ENCODE results near the gene MYH16.
"Not testable (repeated sequence)": the region's sequence is repeated elsewhere in the genome, so short reads cannot be mapped to it uniquely, and the experiment has no call there.

Gene MYH16

DNA sequence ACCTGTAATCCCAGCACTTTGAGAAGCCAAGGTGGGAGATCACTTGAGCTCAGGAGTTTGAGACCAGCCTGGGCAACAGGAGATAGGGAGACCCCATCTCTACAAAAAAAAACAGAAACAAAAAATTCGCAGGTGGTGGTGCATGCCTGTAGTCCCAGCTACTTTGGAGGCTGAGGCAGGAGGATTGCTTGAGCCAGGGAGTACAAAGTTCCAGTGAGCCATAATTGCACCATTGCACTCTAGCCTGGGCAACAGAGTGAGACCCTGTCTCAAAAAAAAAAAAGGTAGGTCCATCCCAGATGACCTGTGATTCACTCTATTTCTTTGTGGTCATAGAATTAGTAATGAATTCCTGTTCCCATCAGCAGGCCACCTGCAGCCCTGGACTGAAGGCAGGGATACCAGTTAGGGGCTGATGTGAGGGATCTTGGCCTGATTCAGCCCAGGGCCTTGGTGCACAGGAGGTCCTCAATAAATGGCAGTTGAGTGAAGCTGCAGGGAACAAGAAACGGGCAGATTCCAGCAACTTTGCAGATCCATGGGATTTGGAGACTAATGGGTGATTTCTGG, at the start of gene MYH16:
Gene MYH16, plus strand, starts transcription at position 364 of the 570 bp plus-strand sequence.
- DNase-seq (ENCODE audit: extremely low read depth in 1 of 2, low read depth in 1 of 2) = no peak

DNA sequence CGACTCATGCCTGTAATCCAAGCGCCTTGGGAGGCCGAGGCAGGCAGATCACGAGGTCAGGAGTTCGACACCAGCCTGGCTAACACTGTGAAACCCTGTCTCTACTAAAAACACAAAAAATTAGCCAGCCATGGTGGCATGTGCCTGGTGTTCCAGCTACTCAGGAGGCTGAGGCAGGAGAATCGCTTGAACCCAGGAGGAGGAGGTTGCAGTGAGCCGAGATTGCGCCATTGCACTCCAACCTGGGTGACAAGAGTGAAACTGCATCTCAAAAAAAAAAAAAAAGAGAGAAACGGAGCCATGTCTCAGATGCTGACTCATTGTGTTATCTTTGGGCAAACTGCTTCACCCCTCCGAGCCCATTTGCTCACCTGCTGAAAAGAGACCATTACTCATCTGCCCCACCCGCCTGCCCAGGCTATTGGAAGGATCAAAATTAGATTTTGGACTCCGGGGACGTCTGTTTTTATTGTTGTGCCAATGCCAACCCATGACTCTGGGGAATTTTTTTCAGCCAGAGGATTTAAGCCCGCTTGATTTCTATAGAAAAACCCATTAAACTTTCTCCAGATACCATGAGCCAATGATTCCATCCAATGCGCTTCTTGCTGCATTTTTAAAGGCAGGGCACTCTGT, 48.3 kb upstream of the MYH16 start:
- peak in 1 of 2 donors; percentile 14 for DNase-seq (ENCODE audit: extremely low read depth in 1 of 2, low read depth in 1 of 2)

DNA sequence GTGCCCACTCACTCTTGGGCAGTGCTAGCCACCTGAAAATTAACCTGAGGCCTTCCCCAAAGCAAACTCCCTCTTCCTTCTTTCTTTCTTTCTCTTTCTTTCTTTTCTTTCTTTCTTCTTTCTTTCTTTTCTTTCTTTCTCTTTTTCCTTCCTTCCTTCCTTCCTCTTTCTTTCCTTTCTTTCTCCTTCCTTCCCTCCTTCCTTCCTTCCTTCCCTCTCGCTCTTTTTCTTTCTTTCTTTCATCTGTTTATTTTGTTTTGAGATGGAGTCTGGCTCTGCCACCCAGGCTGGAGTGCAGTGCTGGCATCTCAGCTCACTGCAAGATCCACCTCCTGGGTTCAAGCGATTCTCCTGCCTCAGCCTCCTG, 47.8 kb upstream of the MYH16 start:
- DNase-seq (ENCODE audit: extremely low read depth in 1 of 2, low read depth in 1 of 2) = no peak

DNA sequence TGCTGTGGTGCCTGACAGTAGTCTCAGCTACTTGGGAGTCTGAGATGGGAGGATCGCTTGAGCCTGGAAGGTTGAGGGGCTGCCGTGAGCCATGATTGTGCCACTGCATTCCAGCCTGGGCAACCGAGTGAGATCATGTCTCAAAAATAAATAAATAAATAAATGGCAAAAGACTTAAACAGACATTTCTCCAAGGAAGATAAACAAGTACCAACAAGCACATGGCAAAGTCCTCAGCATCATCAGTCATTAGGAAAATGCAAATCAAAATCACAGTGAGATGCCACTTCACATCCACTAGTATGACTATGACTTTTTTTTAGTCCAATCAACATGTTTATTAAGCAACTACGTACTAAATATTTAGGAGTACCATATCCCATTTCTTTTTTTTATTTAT, 43.4 kb upstream of the MYH16 start:
- no peak for DNase-seq (ENCODE audit: extremely low read depth in 1 of 2, low read depth in 1 of 2)

DNA sequence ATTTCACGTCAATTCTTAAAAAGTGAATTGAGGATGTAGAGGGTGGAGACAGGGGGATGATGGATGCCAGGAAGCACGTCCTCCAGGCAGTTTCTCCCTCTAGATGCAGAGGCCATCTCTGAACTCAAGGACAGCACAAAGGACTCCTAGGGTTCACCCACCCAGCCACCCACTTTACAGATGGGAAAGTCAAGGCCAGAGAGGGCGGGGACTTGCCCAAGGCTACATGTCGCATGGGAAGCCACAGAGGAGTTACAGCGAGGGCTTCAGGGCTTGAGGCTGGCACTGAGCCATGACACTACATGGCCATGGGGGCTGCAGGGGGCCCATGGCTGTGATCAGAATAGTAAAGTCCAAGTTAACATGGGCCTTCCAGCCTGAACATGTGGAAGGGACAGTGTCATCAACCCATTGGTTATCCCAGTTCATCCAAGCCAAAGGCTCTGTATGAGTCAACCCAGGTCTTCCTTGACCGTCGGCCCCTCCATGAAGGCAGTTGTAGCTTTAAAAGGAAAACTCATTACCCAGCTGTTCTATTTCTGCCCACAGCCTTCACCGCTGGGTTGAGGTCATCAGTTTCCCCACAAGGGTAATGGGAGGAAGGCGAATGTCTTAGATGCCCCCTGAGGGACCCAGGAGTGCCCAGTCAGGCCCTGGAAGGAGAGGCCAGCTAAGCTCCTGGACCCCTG, 40.4 kb upstream of the MYH16 start:
- no peak for DNase-seq (ENCODE audit: extremely low read depth in 1 of 2, low read depth in 1 of 2)

DNA sequence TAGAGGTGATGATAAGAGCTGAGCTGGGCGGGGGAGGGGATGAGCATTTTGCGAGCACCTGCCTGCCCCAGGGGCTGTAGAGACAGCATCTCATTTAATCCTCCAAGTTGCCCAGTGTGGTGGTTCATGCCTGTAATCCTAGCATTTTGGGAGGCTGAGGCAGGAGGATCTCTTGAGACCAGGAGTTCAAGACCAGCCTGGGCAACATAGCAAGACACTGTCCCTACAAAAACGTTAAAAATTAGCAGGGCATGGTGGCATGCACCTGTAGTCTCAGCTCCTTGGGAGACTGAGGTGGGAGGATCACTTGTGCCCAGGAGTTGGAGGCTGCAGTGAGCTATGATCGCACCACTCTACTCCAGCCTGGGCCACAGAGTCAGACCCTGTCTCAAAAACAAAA, 39.7 kb upstream of the MYH16 start:
- not testable (repeated sequence) for DNase-seq (ENCODE audit: extremely low read depth in 1 of 2, low read depth in 1 of 2)

DNA sequence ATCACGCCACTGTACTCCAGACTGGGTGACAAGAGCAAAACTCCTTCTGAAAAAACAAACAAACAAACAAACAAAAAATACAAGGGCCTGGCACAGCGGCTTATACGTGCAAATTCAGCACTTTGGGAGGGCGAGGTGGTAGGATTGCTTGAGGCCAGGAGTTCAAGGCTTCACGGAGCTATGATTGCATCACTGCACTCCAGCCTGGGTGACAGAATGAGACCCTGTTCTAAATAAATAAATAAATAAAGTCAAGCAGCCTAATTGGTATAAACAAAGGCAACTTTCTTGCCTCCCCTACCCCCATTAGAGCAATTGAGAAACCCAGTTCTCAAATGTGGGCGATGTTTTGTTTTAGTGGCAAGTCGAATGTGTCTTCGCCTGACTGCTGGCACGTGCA, 38.5 kb upstream of the MYH16 start:
- DNase-seq (ENCODE audit: extremely low read depth in 1 of 2, low read depth in 1 of 2) = no peak

DNA sequence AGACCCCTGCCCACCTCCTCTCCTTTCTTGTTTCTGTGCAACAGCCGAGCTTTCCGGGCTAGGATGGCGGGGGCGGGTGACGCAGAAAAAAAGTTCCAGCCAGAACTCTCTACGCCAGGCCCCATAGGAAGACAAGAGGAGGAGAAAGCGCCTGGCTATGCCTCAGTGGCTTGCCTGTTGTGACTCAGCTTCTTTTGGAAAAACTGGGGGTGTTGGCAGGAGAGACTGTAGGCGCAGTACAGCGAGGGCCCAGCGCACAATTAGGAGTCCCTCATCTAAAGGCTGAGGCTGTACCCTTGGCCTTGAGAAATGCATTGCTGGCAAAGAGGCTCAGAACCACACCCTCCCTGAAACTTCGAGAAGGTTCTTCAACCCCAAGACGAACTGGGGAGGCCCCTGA, 36.7 kb upstream of the MYH16 start:
- DNase-seq (ENCODE audit: extremely low read depth in 1 of 2, low read depth in 1 of 2) = no peak

DNA sequence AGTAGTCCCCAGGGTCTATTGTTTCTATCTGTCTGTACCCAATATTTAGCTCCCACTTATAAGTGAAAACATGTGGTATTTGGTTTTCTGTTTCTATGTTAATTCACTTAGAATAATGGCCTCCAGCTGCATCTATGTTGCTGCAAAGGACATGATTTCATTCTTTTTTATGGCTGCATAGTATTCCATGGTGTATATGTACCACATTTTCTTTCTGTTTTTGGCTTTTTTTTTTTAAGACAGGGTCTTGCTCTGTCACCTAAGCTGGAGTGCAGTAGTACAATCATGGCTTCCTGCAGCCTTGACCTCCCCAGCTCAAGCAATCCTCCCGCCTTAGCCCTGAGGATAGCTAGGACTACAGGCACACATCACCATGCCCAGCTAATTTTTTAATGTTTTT, 34.8 kb upstream of the MYH16 start:
- not testable (repeated sequence) for DNase-seq (ENCODE audit: extremely low read depth in 1 of 2, low read depth in 1 of 2)

DNA sequence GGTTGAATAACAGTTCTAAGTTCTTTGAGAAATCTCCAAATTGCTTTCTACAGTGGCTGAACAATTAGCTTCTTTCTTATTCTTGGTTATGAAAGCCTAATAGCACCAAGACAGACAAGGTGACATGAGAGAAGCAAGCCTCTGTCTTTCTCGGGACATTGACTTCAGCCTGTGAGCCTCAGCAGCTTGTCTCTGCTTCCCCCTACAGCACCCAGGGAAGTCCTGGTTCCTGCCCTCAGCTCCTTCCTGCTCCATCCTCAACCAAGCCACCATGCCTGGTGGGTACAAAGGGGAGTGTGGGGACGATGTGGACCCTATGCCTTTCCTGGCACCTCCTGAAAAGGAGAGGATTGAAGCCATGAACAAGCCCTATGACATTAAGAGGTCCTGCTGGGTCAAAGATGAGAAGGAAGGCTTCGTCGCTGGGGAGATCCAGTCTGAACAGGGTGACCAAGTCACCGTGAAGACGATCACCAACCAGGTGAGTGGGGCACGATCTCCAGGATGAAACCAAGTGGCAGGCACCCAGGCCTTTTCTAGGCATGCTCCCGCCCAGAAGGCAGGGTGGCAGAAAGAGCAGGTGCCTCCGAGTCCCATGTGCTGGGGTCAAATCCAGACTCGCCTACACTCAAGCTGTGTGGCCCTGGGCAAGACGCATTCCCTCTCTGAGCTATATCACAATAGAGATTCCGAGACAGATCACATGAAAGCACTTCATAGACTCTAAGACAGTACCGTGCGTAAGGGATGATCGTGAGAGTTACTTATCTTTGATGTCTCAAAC, 33.9 kb upstream of the MYH16 start:
- DNase-seq (ENCODE audit: extremely low read depth in 1 of 2, low read depth in 1 of 2) = no peak

DNA sequence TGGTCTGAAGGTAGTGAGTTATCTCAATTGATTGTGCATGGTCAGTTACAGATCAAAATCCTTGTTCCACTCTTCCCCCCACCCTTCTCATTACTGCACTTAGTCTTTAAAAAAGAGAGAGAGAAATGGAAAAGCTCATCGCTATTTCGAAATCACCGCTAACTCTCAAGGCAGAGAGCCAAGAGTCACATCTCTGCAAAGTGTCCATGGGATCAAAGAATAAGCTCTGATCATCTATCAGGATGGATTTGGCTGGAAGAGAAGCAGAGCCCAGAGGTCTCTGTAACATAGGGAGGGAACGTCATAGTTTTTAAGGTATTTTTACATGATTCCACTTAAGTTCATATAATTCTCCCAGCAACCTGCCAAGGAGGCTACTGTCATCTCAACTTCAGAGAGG, 30.0 kb upstream of the MYH16 start:
- no peak for DNase-seq (ENCODE audit: extremely low read depth in 1 of 2, low read depth in 1 of 2)

DNA sequence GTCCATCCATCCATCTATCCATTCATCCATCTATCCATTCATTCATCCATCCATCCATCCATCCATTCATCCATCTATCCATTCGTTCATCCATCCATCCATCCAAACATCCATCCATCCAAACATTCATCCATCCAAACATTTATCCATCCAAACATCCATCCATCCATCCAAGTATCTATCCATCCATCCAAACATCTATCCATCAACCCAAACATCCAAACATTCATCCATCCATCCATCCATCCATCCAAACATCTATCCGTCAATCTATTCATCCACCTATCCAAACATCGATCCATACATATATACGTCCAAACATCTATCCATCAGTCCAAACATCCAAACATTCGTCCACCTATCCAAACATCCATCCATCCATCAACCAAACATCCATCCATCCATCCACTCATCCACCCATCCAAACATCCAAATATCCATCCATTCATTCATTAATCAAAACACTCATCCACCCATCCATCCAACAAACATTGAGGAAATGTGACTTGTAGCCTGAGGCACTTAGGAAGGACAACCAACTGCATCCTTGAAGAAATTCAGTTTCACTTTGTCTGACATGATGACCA, 28.8 kb upstream of the MYH16 start:
- no peak for DNase-seq (ENCODE audit: extremely low read depth in 1 of 2, low read depth in 1 of 2)

DNA sequence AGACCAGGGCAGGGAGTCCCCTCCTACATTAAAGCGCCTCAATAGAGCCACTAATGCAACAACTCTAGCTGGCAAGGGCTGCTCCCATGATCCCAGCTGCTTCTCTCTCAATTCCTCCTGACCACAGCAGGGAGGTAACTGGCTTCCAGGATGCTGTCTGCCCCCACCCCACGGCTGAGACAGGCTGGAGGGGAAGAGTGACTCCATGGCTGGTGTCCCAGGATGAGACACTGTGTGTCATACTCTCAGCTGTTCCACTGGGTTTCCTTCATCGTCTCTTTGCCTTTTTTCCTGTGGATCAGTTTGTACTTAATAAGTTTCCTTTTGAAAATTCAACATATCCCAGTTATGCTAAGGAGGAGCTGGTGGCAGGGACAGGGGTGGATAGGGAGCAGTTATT, 27.7 kb upstream of the MYH16 start:
- DNase-seq (ENCODE audit: extremely low read depth in 1 of 2, low read depth in 1 of 2) = no peak

DNA sequence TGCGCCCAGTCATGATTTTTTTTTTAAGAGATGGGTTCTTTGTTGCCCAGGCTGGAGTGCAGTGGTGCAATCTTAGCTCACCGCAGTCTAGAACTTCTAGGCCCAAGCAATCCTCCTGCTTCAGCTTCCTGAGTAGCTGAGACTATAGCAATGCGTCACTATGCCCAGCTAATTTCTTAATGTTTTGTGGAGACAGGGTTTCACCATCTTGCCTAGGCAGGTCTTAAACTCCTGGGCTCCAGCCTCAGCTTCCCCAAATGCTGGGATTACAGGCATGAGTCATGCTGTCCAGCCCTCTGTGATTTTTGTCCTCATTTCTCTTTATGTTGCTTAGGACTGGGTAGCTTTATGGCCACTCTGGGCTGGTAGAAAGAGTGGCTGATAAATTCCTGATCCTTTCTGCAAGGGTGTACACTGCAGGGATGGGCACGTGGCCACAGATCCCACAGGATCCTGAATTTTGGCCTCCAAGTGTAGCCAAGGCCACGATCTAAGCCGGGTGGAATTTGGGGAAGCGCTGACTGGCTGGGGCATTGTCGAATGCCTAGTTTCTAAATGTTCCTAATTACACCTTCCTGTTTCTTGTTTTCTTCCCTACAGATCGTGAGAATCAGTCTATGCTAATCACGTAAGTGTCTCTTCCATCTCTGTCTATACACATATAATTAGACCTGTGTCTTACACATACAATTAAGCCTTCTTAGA, 24.1 kb upstream of the MYH16 start:
- no peak for DNase-seq (ENCODE audit: extremely low read depth in 1 of 2, low read depth in 1 of 2)

DNA sequence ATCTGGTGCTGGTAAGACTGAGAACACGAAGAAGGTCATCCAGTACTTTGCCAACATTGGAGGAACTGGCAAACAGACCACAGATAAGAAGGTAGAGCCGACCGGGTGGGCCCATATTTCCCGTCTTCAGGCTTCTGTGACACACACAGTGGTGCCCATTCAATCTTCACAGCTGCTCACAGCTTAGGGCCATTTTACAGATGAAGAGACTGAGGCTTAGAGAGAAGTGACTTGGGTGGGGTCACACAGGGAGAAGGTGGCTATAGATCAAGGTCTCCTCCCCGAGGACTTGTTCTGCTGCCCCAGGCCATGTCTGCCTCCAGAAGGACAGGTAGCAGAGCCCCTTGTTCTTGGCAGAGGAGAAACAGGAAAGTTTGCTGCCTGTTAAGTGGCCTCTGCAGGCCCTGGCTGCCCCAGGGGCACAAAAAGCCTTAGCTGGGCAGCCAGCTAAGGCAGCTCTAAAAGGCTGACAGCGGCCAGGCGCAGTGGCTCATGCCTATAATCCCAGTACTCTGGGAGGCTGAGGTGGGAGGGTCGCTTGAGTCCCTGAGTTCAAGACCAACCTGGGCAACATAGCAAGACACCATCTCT, 22.6 kb upstream of the MYH16 start:
- DNase-seq (ENCODE audit: extremely low read depth in 1 of 2, low read depth in 1 of 2) = no peak

DNA sequence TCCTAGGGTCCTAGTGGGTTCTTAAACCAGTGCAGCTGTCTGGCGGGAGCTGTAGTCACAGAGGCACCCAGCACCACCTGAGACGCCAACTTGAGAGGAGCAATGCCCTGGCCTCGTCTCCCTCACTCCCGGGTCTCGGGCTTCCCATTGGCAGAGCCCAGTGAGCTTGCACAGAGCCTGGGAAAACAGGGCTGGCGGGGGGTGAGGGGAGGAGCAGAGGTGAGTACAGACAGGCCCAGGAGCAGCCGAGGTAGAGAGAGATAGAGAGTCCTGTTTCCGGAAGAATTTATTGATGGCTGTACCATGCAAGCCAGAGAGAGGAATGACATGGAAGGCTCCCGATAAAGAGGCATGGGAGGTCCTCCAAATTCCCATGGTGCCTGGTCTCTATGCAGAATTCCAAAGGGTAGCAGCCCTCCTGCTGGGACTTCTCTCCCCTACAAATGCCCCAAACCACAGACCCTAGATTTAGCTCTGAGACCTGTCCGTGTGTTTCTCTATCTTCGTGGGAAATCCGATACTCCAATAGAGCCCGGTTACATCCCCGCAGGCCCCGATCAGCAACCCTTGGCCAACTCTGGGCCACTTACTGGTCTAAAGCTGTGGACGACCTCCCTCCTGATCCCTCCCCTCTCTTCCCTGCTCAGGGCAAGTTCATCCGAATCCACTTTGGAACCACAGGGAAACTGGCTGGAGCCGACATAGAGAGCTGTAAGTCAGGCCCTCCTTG, 20.3 kb upstream of the MYH16 start:
- DNase-seq (ENCODE audit: extremely low read depth in 1 of 2, low read depth in 1 of 2) = no peak

DNA sequence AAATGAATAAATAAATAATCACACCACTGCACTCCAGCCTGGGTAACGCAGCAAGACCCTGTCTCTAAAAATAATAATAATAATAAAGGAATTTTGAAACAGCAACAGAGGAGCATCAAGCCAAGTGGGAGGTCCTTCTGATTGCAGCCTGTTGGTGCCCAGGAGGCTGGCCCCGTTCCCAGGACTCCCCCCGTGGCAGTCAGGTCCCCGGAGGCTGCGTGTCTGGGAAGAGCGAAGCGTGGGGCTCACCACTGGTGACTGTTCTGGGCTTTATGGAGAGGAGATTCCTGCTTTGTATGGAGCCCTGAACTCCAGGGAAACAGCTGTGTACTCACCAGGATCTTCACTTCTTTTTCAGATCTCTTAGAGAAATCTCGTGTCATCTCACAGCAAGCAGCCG, 19.3 kb upstream of the MYH16 start:
- DNase-seq (ENCODE audit: extremely low read depth in 1 of 2, low read depth in 1 of 2) = no peak

DNA sequence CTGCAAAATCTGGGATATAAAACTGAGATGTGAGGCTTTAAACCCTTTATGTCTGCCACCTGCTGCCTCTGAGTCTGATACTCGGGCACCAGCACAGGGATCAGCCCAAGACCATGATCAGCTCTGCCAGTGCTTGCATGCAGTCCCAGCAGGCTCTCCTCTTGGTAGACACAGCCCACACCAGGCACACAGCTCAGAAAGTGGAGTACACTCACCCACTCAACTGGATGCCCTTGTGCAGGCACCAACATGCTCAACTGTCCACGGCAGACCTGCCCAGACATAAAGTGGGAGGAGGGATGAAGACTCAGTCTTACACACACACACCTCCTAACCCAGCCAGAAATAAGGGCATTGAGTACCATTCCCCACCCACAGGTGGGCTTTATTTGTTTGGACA, 18.2 kb upstream of the MYH16 start:
- DNase-seq (ENCODE audit: extremely low read depth in 1 of 2, low read depth in 1 of 2) = no peak

DNA sequence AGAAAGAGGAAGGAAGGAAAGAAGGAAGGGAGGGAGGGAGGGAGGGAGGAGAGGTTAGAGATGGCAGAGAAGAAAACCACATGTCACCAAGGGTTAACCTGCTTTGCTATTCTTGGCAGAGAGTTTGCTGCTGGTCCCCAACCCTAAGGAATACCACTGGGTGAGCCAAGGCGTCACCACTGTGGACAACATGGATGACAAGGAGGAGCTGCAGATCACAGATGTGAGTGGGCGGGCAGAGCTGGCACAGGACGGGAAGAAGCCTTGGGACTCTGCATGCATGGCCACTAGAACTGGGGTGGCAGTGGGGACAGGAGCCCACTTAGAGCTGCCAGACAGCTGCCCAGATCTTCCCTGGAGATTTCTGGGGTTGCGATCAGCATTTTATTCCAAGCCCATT, 17.2 kb upstream of the MYH16 start:
- DNase-seq (ENCODE audit: extremely low read depth in 1 of 2, low read depth in 1 of 2) = no peak

DNA sequence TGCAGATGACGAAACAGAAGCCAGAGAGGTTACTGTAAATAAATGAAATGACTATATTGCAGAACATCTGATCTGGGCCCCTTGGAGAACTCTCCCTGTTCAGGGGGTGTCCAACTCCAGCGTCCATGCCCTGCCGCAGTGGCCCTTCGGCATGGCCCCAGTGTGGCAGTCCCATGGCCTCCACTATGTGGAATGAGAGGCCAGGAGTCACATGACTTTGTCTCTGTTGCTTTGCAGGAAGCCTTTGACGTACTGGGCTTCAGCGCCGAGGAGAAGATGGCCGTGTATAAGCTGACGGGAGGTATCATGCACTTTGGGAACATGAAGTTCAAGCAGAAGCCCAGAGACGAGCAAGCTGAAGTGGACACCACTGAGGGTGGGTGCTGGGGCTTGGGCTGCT, 15.6 kb upstream of the MYH16 start:
- DNase-seq (ENCODE audit: extremely low read depth in 1 of 2, low read depth in 1 of 2) = no peak

Measured in stimulated activated CD8-positive, alpha-beta memory T cell treated with anti-CD3 and anti-CD28 coated beads, Interleukin-7, amount 100 ng/mL, for 48 hours (primary cell).